DMS53 treated with DMSO at 0.1 percent for 48 hours (cell line): ENCODE measurements around the gene KIAA0319L.

ENCODE experiments used
- DNase-seq: peaks from one replicate; lab custom pipeline; 2025; ENCODE audit not compliant: unreplicated experiment; lab: John Stamatoyannopoulos, UW

The KIAA0319L gene

GRCh38 chr1:35394386-35394785 is 162.8 kb downstream of the KIAA0319L start:
- no peak for DNase-seq

GRCh38 chr1:35390600-35391494 is 166.4 kb downstream of the KIAA0319L start:
- no peak for DNase-seq

- no peak for DNase-seq
These were observed 170.2 kb downstream of the KIAA0319L start for GRCh38 chr1:35386959-35387358.

GRCh38 chr1:35386290-35386689 is 170.9 kb downstream of the KIAA0319L start:
- no peak for DNase-seq
